OCI-LY7 (cell line): ENCODE measurements around the gene ERCC6. TPM values are rescaled to one million over a fixed set of nuclear protein-coding genes. Genes with fewer than 3 reads are reported as not detected.

Source experiments
- BruUV-seq: library from RNA; stranded (reverse); fragments of 400-500 nt; replicated peaks from 2 replicates; lab custom pipeline; 2021; lab: Mats Ljungman, UMichigan
- CTCF ChIA-PET: fragments of 300-600 bp; sonication (Branson Sonifier 250); formaldehyde crosslinking; loops from one replicate; lab custom pipeline; 2022; ENCODE audit warnings: antibody characterized with exemption; ENCODE audit not compliant: unreplicated experiment; lab: Charles Lee
- POLR2A ChIA-PET: fragments of 300-600 bp; sonication (Branson Sonifier 250); formaldehyde crosslinking; loops from one replicate; lab custom pipeline; 2022; ENCODE audit warnings: antibody characterized with exemption; lab: Charles Lee
- DNase-seq: peaks from one replicate; pipeline ENCODE4 v3.0.0-alpha.2; 2015; ENCODE audit warnings: low spot score
- H2AFZ ChIP-seq: fragments of 200-600 bp; sonication (generic), shearing (Covaris generic); 2 replicates; pipeline ENCODE4 v1.6.1; 2014; ENCODE audit warnings: mild to moderate bottlenecking, antibody characterized with exemption, low read length, moderate library complexity
- H3K27ac ChIP-seq: fragments of 200-600 bp; sonication (generic); 2 replicates; pipeline ENCODE4 v1.5.1; 2014; ENCODE audit warnings: mixed run types, low read depth, mild to moderate bottlenecking, moderate library complexity, low read length, inconsistent platforms; ENCODE audit not compliant: poor library complexity, severe bottlenecking
- H3K36me3 ChIP-seq: fragments of 200-600 bp; sonication (generic); 2 replicates; pipeline ENCODE4 v1.6.1; 2014; ENCODE audit warnings: mild to moderate bottlenecking, antibody characterized with exemption, low read length, moderate library complexity, mixed read lengths; ENCODE audit not compliant: insufficient read depth
- H3K4me1 ChIP-seq: fragments of 200-600 bp; sonication (generic); 2 replicates; pipeline ENCODE4 v1.5.1; 2014; ENCODE audit warnings: mild to moderate bottlenecking, low read length; ENCODE audit not compliant: insufficient read depth, poor library complexity, severe bottlenecking
- H3K4me2 ChIP-seq: fragments of 200-600 bp; sonication (generic); 2 replicates; pipeline ENCODE4 v1.6.1; 2014; ENCODE audit warnings: mild to moderate bottlenecking, low read length
- H3K4me3 ChIP-seq: fragments of 200-600 bp; sonication (generic); 2 replicates; pipeline ENCODE4 v1.5.1; 2014; ENCODE audit warnings: mild to moderate bottlenecking, low read depth, low read length; ENCODE audit not compliant: poor library complexity, severe bottlenecking
- H3K79me2 ChIP-seq: fragments of 200-600 bp; sonication (generic); 2 replicates; pipeline ENCODE4 v1.6.1; 2016; ENCODE audit warnings: low read depth, mild to moderate bottlenecking, low read length, moderate library complexity, mixed read lengths; ENCODE audit not compliant: insufficient read depth
- H3K9me2 ChIP-seq: fragments of 200-600 bp; sonication (generic); 2 replicates; pipeline ENCODE4 v1.6.1; 2016; ENCODE audit warnings: mild to moderate bottlenecking, low read length, mixed read lengths; ENCODE audit not compliant: insufficient read depth
- H3K9me3 ChIP-seq: fragments of 200-600 bp; sonication (generic); 2 replicates; pipeline ENCODE4 v1.6.1; 2014; ENCODE audit warnings: mild to moderate bottlenecking, mixed run types, low read length, mixed read lengths
- H4K20me1 ChIP-seq: fragments of 200-600 bp; sonication (generic); 2 replicates; pipeline ENCODE4 v1.6.1; 2014; ENCODE audit warnings: mild to moderate bottlenecking, antibody characterized with exemption, low read length, moderate library complexity, mixed read lengths; ENCODE audit not compliant: insufficient read depth
- EZH2phosphoT487 ChIP-seq: fragments of 200-600 bp; sonication (generic); IDR thresholded peaks from 2 replicates; pipeline ENCODE4 v1.6.1; 2018; ENCODE audit warnings: low read depth, borderline replicate concordance, mild to moderate bottlenecking, mixed run types, antibody characterized with exemption, low read length, moderate library complexity, mixed read lengths
- intact Hi-C: fragments of 100-400 bp; cut with micrococcal nuclease; formaldehyde crosslinking; loops from one replicate; pipeline ENCODE4 v1.10.0; 2022; ENCODE audit not compliant: unreplicated experiment
- total RNA-seq, 2 experiments: library from RNA; depleted of rRNA in 1 of 2; stranded (reverse); fragments of >200 nt in 1 of 2; shearing (Covaris generic) in 1 of 2; gene quantifications; 2 replicates each; pipeline ENCODE4 v1.2.3, GENCODE V29; 2014 to 2022
- TF ChIP-seq, protein P1 (sequence below): fragments of 200-600 bp; sonication (generic); conservative IDR thresholded peaks from 2 replicates; pipeline ENCODE4 v1.5.1; 2014; ENCODE audit warnings: mild to moderate bottlenecking, antibody characterized with exemption, low read length, moderate library complexity, mixed read lengths

Gene ERCC6
- total RNA-seq, 2 experiments from 2014 or later, result 7.8 to 25.7 TPM

GRCh38 chr10:49499305-49499851 lies 39.5 kb downstream of the ERCC6 start:
- H2AFZ ChIP-seq, result no peak overlapping the region
- H3K4me3 ChIP-seq, result no peak overlapping the region
- ChIA-PET CTCF (no interaction called here), POLR2A (no interaction called here)
- H3K4me1 ChIP-seq, result no peaks in the 10 kb centered on the region
- H3K4me2 ChIP-seq, result no peak overlapping the region
- H3K9me3 ChIP-seq, result no peaks in the 10 kb centered on the region
- no peaks in the 10 kb centered on the region for H3K79me2 ChIP-seq
- H4K20me1 ChIP-seq, result no peaks in the 10 kb centered on the region
- DNase-seq, result no peak
- intact Hi-C loops, result no loop called here
- no peaks in the 10 kb centered on the region for H3K9me2 ChIP-seq
- no TSS peak for BruUV-seq
- H3K36me3 ChIP-seq, result no peaks in the 10 kb centered on the region
- TF ChIP-seq EZH2phosphoT487, result no peak
- TF ChIP-seq, protein P1, sequence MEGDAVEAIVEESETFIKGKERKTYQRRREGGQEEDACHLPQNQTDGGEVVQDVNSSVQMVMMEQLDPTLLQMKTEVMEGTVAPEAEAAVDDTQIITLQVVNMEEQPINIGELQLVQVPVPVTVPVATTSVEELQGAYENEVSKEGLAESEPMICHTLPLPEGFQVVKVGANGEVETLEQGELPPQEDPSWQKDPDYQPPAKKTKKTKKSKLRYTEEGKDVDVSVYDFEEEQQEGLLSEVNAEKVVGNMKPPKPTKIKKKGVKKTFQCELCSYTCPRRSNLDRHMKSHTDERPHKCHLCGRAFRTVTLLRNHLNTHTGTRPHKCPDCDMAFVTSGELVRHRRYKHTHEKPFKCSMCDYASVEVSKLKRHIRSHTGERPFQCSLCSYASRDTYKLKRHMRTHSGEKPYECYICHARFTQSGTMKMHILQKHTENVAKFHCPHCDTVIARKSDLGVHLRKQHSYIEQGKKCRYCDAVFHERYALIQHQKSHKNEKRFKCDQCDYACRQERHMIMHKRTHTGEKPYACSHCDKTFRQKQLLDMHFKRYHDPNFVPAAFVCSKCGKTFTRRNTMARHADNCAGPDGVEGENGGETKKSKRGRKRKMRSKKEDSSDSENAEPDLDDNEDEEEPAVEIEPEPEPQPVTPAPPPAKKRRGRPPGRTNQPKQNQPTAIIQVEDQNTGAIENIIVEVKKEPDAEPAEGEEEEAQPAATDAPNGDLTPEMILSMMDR, result no peak
- H3K27ac ChIP-seq, result no peak overlapping the region

DNA sequence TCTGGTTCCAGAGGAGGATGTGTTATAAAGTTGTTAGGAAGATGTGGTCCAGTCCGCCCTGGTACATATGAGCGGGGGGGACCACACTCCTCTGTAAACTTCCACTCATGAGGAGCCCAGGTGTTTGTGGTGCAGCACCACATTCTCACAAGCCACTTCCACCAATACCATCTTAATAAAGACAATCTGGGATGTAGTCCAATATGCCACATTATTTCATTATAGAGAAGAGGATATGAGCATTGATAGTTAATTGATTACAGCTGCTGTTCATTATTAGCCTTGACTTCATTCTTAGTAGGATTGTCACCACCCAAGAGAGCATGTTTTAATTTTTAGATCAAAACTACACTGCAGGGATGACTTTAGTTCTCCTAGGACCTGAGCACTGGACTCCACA lies 40.5 kb downstream of the ERCC6 start:
- H3K9me2 ChIP-seq, result no peaks in the 10 kb centered on the region
- H2AFZ ChIP-seq, result no peak overlapping the region
- H3K4me1 ChIP-seq, result no peaks in the 10 kb centered on the region
- intact Hi-C loops, result no loop called here
- no peaks in the 10 kb centered on the region for H4K20me1 ChIP-seq
- ChIA-PET POLR2A (no interaction called here), CTCF (no interaction called here)
- no peaks in the 10 kb centered on the region for H3K36me3 ChIP-seq
- H3K4me3 ChIP-seq, result no peak overlapping the region
- TF ChIP-seq, protein P1, result no peak
- TF ChIP-seq EZH2phosphoT487, result no peak
- no peak overlapping the region for H3K27ac ChIP-seq
- BruUV-seq, result no TSS peak
- no peaks in the 10 kb centered on the region for H3K79me2 ChIP-seq
- no peak overlapping the region for H3K4me2 ChIP-seq
- no peak for DNase-seq
- no peaks in the 10 kb centered on the region for H3K9me3 ChIP-seq

DNA sequence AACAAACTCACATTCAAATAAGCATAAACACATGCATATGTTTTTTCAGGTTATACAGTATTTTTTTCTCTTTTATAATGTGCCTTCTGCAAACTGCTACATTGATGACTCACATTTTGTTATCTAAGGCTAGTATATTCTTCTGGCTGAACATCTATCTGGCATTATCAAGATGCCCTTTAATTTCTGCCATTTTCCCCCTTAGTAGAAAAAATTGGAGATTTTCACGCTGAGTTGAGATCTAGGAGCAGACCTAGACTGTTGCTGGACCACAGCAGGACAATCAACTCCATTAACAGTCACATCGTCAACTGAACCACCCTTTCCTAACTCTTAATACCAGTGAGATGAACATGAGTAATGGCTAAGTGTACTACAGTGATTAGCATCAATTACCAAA lies 41.6 kb downstream of the ERCC6 start:
- ChIA-PET POLR2A (no interaction called here), CTCF (no interaction called here)
- H3K9me3 ChIP-seq, result no peaks in the 10 kb centered on the region
- TF ChIP-seq, protein P1, result no peak
- no peak for TF ChIP-seq EZH2phosphoT487
- H3K79me2 ChIP-seq, result no peaks in the 10 kb centered on the region
- intact Hi-C loops, result no loop called here
- no peaks in the 10 kb centered on the region for H3K9me2 ChIP-seq
- H3K27ac ChIP-seq, result no peak overlapping the region
- H3K36me3 ChIP-seq, result no peaks in the 10 kb centered on the region
- no TSS peak for BruUV-seq
- H4K20me1 ChIP-seq, result no peaks in the 10 kb centered on the region
- H3K4me1 ChIP-seq, result no peaks in the 10 kb centered on the region
- no peak overlapping the region for H3K4me2 ChIP-seq
- H2AFZ ChIP-seq, result no peak overlapping the region
- H3K4me3 ChIP-seq, result no peak overlapping the region
- DNase-seq, result no peak
